ENCODE data around the gene CEP57.

CEP57 gene

GRCh38 chr11:95778699-95779098 lies 11.6 kb upstream of the CEP57 start:
- DNase-seq: no peak
- Histone ChIP-seq H3K27me3 (replicated peaks; ENCODE audit: control insufficient read depth, insufficient read depth, low read length, poor library complexity, severe bottlenecking) (no peaks in the 10 kb centered on the region), H3K27ac (ENCODE audit: insufficient read depth, low read length, poor library complexity, severe bottlenecking) (no peak overlapping the region), H3K4me1 (ENCODE audit: control insufficient read depth, insufficient read depth, low read length, poor library complexity, severe bottlenecking) (no peaks in the 10 kb centered on the region), H3K4me3 (ENCODE audit: insufficient read depth, low read depth, low read length, poor library complexity, severe bottlenecking) (no peak overlapping the region), H3K9me3 (ENCODE audit: control insufficient read depth, low read length) (no peaks in the 10 kb centered on the region), H3K36me3 (ENCODE audit: control insufficient read depth, insufficient read depth, low read length) (peaks cover 63% of the 10 kb centered on the region)

- peaks cover 67% of the 10 kb centered on the region for H3K36me3 ChIP-seq (ENCODE audit: control insufficient read depth, insufficient read depth, low read length)
- H3K27ac ChIP-seq (ENCODE audit: insufficient read depth, low read length, poor library complexity, severe bottlenecking): no peak overlapping the region
- H3K4me1 ChIP-seq (ENCODE audit: control insufficient read depth, insufficient read depth, low read length, poor library complexity, severe bottlenecking): no peaks in the 10 kb centered on the region
Measured at GRCh38 chr11:95780544-95780943, 9.8 kb upstream of the CEP57 start.

GRCh38 chr11:95788921-95789505 lies 1.3 kb upstream of the CEP57 start:
- peaks cover 26% of the 10 kb centered on the region for H3K36me3 ChIP-seq (ENCODE audit: control insufficient read depth, insufficient read depth, low read length)
- H3K4me1 ChIP-seq (ENCODE audit: control insufficient read depth, insufficient read depth, low read length, poor library complexity, severe bottlenecking): peaks cover 14% of the 10 kb centered on the region
- no peaks in the 10 kb centered on the region for H3K27me3 ChIP-seq (replicated peaks; ENCODE audit: control insufficient read depth, insufficient read depth, low read length, poor library complexity, severe bottlenecking)
- peak overlapping the region; percentile 99 for H3K27ac ChIP-seq (ENCODE audit: insufficient read depth, low read length, poor library complexity, severe bottlenecking)
- DNase-seq: peak in 1 of 3 donors; percentile 5
- no peaks in the 10 kb centered on the region for H3K9me3 ChIP-seq (ENCODE audit: control insufficient read depth, low read length)
- peak overlapping the region; percentile 79 for H3K4me3 ChIP-seq (ENCODE audit: insufficient read depth, low read depth, low read length, poor library complexity, severe bottlenecking)

More at GRCh38 chr11:95780544-95780943, 9.8 kb upstream of the CEP57 start:
- H3K27me3 ChIP-seq (replicated peaks; ENCODE audit: control insufficient read depth, insufficient read depth, low read length, poor library complexity, severe bottlenecking): no peaks in the 10 kb centered on the region
- H3K9me3 ChIP-seq (ENCODE audit: control insufficient read depth, low read length): no peaks in the 10 kb centered on the region
- H3K4me3 ChIP-seq (ENCODE audit: insufficient read depth, low read depth, low read length, poor library complexity, severe bottlenecking): no peak overlapping the region
- no peak for DNase-seq

- H3K4me3 ChIP-seq (ENCODE audit: insufficient read depth, low read depth, low read length, poor library complexity, severe bottlenecking): peak within 1 kb of the TSS; percentile 93
- peak within 1 kb of the TSS; percentile 99 for H3K27ac ChIP-seq (ENCODE audit: insufficient read depth, low read length, poor library complexity, severe bottlenecking)
- DNase-seq: peak; percentile 96 to 98 (median 97)
- H3K27me3 ChIP-seq (replicated peaks; ENCODE audit: control insufficient read depth, insufficient read depth, low read length, poor library complexity, severe bottlenecking): no peaks in the 10 kb centered on the region
- peaks cover 24% of the 10 kb centered on the region for H3K36me3 ChIP-seq (ENCODE audit: control insufficient read depth, insufficient read depth, low read length)
- peaks cover 14% of the 10 kb centered on the region for H3K4me1 ChIP-seq (ENCODE audit: control insufficient read depth, insufficient read depth, low read length, poor library complexity, severe bottlenecking)
- no peaks in the 10 kb centered on the region for H3K9me3 ChIP-seq (ENCODE audit: control insufficient read depth, low read length)
Measured at GRCh38 chr11:95789506-95790122, 684 bp upstream of the CEP57 start, which contains the start of gene FAM76B. FAM76B (minus strand) TSS chr11:95789782; CDS start chr11:95789478, 304 bp downstream.

- Histone ChIP-seq H3K27ac (ENCODE audit: insufficient read depth, low read length, poor library complexity, severe bottlenecking) (peak overlapping the region; percentile 99), H3K9me3 (ENCODE audit: control insufficient read depth, low read length) (no peaks in the 10 kb centered on the region), H3K4me1 (ENCODE audit: control insufficient read depth, insufficient read depth, low read length, poor library complexity, severe bottlenecking) (peaks cover 14% of the 10 kb centered on the region), H3K36me3 (ENCODE audit: control insufficient read depth, insufficient read depth, low read length) (peaks cover 9% of the 10 kb centered on the region), H3K4me3 (ENCODE audit: insufficient read depth, low read depth, low read length, poor library complexity, severe bottlenecking) (peak overlapping the region; percentile 93), H3K27me3 (replicated peaks; ENCODE audit: control insufficient read depth, insufficient read depth, low read length, poor library complexity, severe bottlenecking) (no peaks in the 10 kb centered on the region)
- peak; percentile 9 to 37 (median 19) for DNase-seq
Measured at GRCh38 chr11:95790933-95791708, 823 bp downstream of the CEP57 start.

GRCh38 chr11:95791709-95792033 lies 1.4 kb downstream of the CEP57 start:
- Histone ChIP-seq H3K36me3 (ENCODE audit: control insufficient read depth, insufficient read depth, low read length) (peaks cover 5% of the 10 kb centered on the region), H3K4me3 (ENCODE audit: insufficient read depth, low read depth, low read length, poor library complexity, severe bottlenecking) (peak overlapping the region; percentile 93), H3K27ac (ENCODE audit: insufficient read depth, low read length, poor library complexity, severe bottlenecking) (no peak overlapping the region), H3K4me1 (ENCODE audit: control insufficient read depth, insufficient read depth, low read length, poor library complexity, severe bottlenecking) (peaks cover 14% of the 10 kb centered on the region), H3K27me3 (replicated peaks; ENCODE audit: control insufficient read depth, insufficient read depth, low read length, poor library complexity, severe bottlenecking) (no peaks in the 10 kb centered on the region), H3K9me3 (ENCODE audit: control insufficient read depth, low read length) (no peaks in the 10 kb centered on the region)
- DNase-seq: no peak

- Histone ChIP-seq H3K36me3 (ENCODE audit: control insufficient read depth, insufficient read depth, low read length) (no peaks in the 10 kb centered on the region), H3K27me3 (replicated peaks; ENCODE audit: control insufficient read depth, insufficient read depth, low read length, poor library complexity, severe bottlenecking) (no peaks in the 10 kb centered on the region), H3K27ac (ENCODE audit: insufficient read depth, low read length, poor library complexity, severe bottlenecking) (no peak overlapping the region), H3K4me3 (ENCODE audit: insufficient read depth, low read depth, low read length, poor library complexity, severe bottlenecking) (no peak overlapping the region), H3K4me1 (ENCODE audit: control insufficient read depth, insufficient read depth, low read length, poor library complexity, severe bottlenecking) (peaks cover 14% of the 10 kb centered on the region), H3K9me3 (ENCODE audit: control insufficient read depth, low read length) (no peaks in the 10 kb centered on the region)
- no peak for DNase-seq
Measured at GRCh38 chr11:95792200-95792599, 1.9 kb downstream of the CEP57 start.

GRCh38 chr11:95792700-95793099 lies 2.4 kb downstream of the CEP57 start:
- Histone ChIP-seq H3K4me1 (ENCODE audit: control insufficient read depth, insufficient read depth, low read length, poor library complexity, severe bottlenecking) (peaks cover 14% of the 10 kb centered on the region), H3K27me3 (replicated peaks; ENCODE audit: control insufficient read depth, insufficient read depth, low read length, poor library complexity, severe bottlenecking) (no peaks in the 10 kb centered on the region), H3K4me3 (ENCODE audit: insufficient read depth, low read depth, low read length, poor library complexity, severe bottlenecking) (no peak overlapping the region), H3K36me3 (ENCODE audit: control insufficient read depth, insufficient read depth, low read length) (no peaks in the 10 kb centered on the region), H3K27ac (ENCODE audit: insufficient read depth, low read length, poor library complexity, severe bottlenecking) (no peak overlapping the region), H3K9me3 (ENCODE audit: control insufficient read depth, low read length) (no peaks in the 10 kb centered on the region)
- no peak for DNase-seq

- DNase-seq: no peak
- Histone ChIP-seq H3K27me3 (replicated peaks; ENCODE audit: control insufficient read depth, insufficient read depth, low read length, poor library complexity, severe bottlenecking) (no peaks in the 10 kb centered on the region), H3K36me3 (ENCODE audit: control insufficient read depth, insufficient read depth, low read length) (no peaks in the 10 kb centered on the region), H3K9me3 (ENCODE audit: control insufficient read depth, low read length) (no peaks in the 10 kb centered on the region), H3K4me1 (ENCODE audit: control insufficient read depth, insufficient read depth, low read length, poor library complexity, severe bottlenecking) (peaks cover 14% of the 10 kb centered on the region), H3K4me3 (ENCODE audit: insufficient read depth, low read depth, low read length, poor library complexity, severe bottlenecking) (no peak overlapping the region), H3K27ac (ENCODE audit: insufficient read depth, low read length, poor library complexity, severe bottlenecking) (no peak overlapping the region)
Measured at GRCh38 chr11:95793116-95793515, 2.8 kb downstream of the CEP57 start.

- DNase-seq: no peak
- Histone ChIP-seq H3K27me3 (replicated peaks; ENCODE audit: control insufficient read depth, insufficient read depth, low read length, poor library complexity, severe bottlenecking) (no peaks in the 10 kb centered on the region), H3K9me3 (ENCODE audit: control insufficient read depth, low read length) (no peaks in the 10 kb centered on the region)
Measured at GRCh38 chr11:95794086-95794485, 3.8 kb downstream of the CEP57 start.

More at GRCh38 chr11:95794086-95794485, 3.8 kb downstream of the CEP57 start:
- Histone ChIP-seq H3K27ac (ENCODE audit: insufficient read depth, low read length, poor library complexity, severe bottlenecking) (no peak overlapping the region), H3K36me3 (ENCODE audit: control insufficient read depth, insufficient read depth, low read length) (no peaks in the 10 kb centered on the region), H3K4me3 (ENCODE audit: insufficient read depth, low read depth, low read length, poor library complexity, severe bottlenecking) (no peak overlapping the region), H3K4me1 (ENCODE audit: control insufficient read depth, insufficient read depth, low read length, poor library complexity, severe bottlenecking) (peaks cover 10% of the 10 kb centered on the region)

Measured in effector memory CD4-positive, alpha-beta T cell (primary cell).